Activated CD4-positive, alpha-beta T cell treated with anti-CD3 and anti-CD28 coated beads for 36 hours (primary cell): Measurements from ENCODE around the gene CEP164. TPM values are rescaled to one million over a fixed set of nuclear protein-coding genes. Genes with fewer than 3 reads are reported as not detected.

ENCODE experiments used
- ATAC-seq: fragments of 200-7000 bp; cut with Tn5 transposase; one replicate; pipeline ENCODE4 v1.10.0; 2021; ENCODE audit warnings: mild to moderate bottlenecking, moderate library complexity
- CTCF ChIA-PET: fragments of 350-600 bp; sonication (Branson Sonifier 250); formaldehyde crosslinking; loops from one replicate; lab custom pipeline; 2021; ENCODE audit warnings: antibody characterized with exemption; lab: Charles Lee
- POLR2A ChIA-PET: fragments of 350-600 bp; sonication (Branson Sonifier 250); formaldehyde crosslinking; loops from one replicate; lab custom pipeline; 2021; ENCODE audit warnings: antibody characterized with exemption, inconsistent platforms; lab: Charles Lee
- DNase-seq: peaks from one replicate; pipeline ENCODE4 v3.0.0-alpha.2; 2020
- H3K27ac Mint-ChIP-seq: one replicate; pipeline ENCODE4 v1.8.0; 2021; ENCODE audit warnings: mixed read lengths
- H3K27me3 Mint-ChIP-seq: one replicate; pipeline ENCODE4 v1.8.0; 2021; ENCODE audit warnings: mixed read lengths
- H3K36me3 Mint-ChIP-seq: one replicate; pipeline ENCODE4 v1.8.0; 2021; ENCODE audit warnings: low read depth, mixed read lengths
- H3K4me1 Mint-ChIP-seq: one replicate; pipeline ENCODE4 v1.8.0; 2021; ENCODE audit warnings: mixed read lengths
- H3K4me3 Mint-ChIP-seq: one replicate; pipeline ENCODE4 v1.8.0; 2021; ENCODE audit warnings: mild to moderate bottlenecking, moderate library complexity, mixed read lengths
- H3K9me3 Mint-ChIP-seq: one replicate; pipeline ENCODE4 v1.8.0; 2021; ENCODE audit warnings: low read depth, mixed read lengths
- intact Hi-C, 2 experiments: fragments of 100-400 bp; cut with DNase I in 1 of 2; cut with micrococcal nuclease in 1 of 2; formaldehyde crosslinking; loops; one replicate each; pipeline versions ENCODE4 v1.14.2 to v1.15.1; 2022 to 2024; cut with DNase I, micrococcal nuclease
- total RNA-seq, 2 experiments: library from RNA; stranded (reverse); gene quantifications; one replicate each; pipeline ENCODE4 v1.2.3, GENCODE V29; 2021

The CEP164 gene
- 10 to 100 TPM; 30.3 to 31.0 TPM for total RNA-seq

GRCh38 chr11:117327567-117328374 lies at the start of gene CEP164:
TSS of gene CEP164 (plus strand) at chr11:117327854. CDS start at chr11:117338587, 10,733 bp downstream.
- intact Hi-C loops: loop anchor here (1.0 to 10.0 kb wide), 7 partner anchors 95 to 555 kb away; partner anchors contain the start of genes PCSK7 (in 2 of the 2), RNF214 (in 2 of the 2), BUD13 (in 1 of the 2) and PAFAH1B2 (in 1 of the 2)
- H3K27me3 Mint-ChIP-seq: no peaks in the 10 kb centered on the region
- H3K27ac Mint-ChIP-seq: peak within 1 kb of the TSS; percentile 73

DNA sequence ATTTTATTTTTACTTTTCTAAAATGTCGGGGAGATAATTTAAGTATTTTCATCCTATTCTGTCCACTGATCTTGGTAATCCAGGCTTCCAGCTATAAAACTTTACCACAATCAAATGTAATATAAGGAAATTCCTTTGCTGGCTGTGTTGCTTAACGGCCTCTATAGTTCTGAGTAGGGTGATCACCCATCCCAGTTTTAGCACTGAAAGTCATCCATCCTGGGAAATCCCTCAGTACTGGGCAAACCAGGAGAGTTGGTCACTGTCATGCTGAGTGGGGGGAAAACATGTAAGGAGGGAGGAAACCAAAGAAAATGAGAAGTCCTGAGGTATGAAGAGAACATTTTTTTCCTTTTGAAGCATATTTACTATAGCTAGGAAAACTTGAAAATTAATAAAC lies 49.3 kb upstream of the CEP164 start:
- no peak for DNase-seq
- no peak for ATAC-seq
- ChIA-PET CTCF (interaction anchor here (0.5 kb wide), 1 partner anchor 98 kb away, joined by 3 read pairs; no protein-coding TSS in a partner anchor), POLR2A (no interaction called here)
- peaks cover 26% of the 10 kb centered on the region for H3K36me3 Mint-ChIP-seq
- no peak overlapping the region for H3K4me3 Mint-ChIP-seq
- H3K4me1 Mint-ChIP-seq: peaks cover 25% of the 10 kb centered on the region
- H3K9me3 Mint-ChIP-seq: no peaks in the 10 kb centered on the region
- H3K27ac Mint-ChIP-seq: no peak overlapping the region
- intact Hi-C loops: no loop called here
- no peaks in the 10 kb centered on the region for H3K27me3 Mint-ChIP-seq

More at GRCh38 chr11:117327567-117328374, at the start of gene CEP164:
- H3K4me3 Mint-ChIP-seq: no peak within 1 kb of the TSS
- H3K36me3 Mint-ChIP-seq: no peaks in the 10 kb centered on the region
- POLR2A ChIA-PET: interaction anchor here (0.6 to 1.1 kb wide), 5 partner anchors 12 to 405 kb away, joined by 3 to 6 read pairs (median 3); partner anchors contain the start of genes BACE1 and PCSK7
- ATAC-seq: peak; percentile 97
- CTCF ChIA-PET: interaction anchor here (0.5 to 1.9 kb wide), 8 partner anchors 8 to 496 kb away, joined by 3 to 5 read pairs (median 4); partner anchors contain the start of genes PCSK7 and RNF214
- H3K9me3 Mint-ChIP-seq: no peaks in the 10 kb centered on the region
- H3K4me1 Mint-ChIP-seq: peaks cover 13% of the 10 kb centered on the region
- DNase-seq: peak; percentile 96

GRCh38 chr11:117279711-117280376 lies 47.8 kb upstream of the CEP164 start:
- ChIA-PET POLR2A (no interaction called here), CTCF (no interaction called here)
- peak overlapping the region; percentile 60 for H3K27ac Mint-ChIP-seq
- H3K4me1 Mint-ChIP-seq: peaks cover 23% of the 10 kb centered on the region
- ATAC-seq (peak; percentile 16), DNase-seq (no peak)
- H3K9me3 Mint-ChIP-seq: no peaks in the 10 kb centered on the region
- peak overlapping the region; percentile 3 for H3K4me3 Mint-ChIP-seq
- intact Hi-C loops: no loop called here
- peaks cover 28% of the 10 kb centered on the region for H3K36me3 Mint-ChIP-seq
- H3K27me3 Mint-ChIP-seq: no peaks in the 10 kb centered on the region

- no peak overlapping the region for H3K27ac Mint-ChIP-seq
Measured at GRCh38 chr11:117281159-117281558, 46.5 kb upstream of the CEP164 start.

GRCh38 chr11:117281869-117282268 lies 45.8 kb upstream of the CEP164 start:
- POLR2A ChIA-PET: no interaction called here
- intact Hi-C loops: no loop called here
- CTCF ChIA-PET: no interaction called here
- H3K27me3 Mint-ChIP-seq: no peaks in the 10 kb centered on the region
- peaks cover 23% of the 10 kb centered on the region for H3K36me3 Mint-ChIP-seq
- peaks cover 15% of the 10 kb centered on the region for H3K4me1 Mint-ChIP-seq
- DNase-seq (no peak), ATAC-seq (no peak)
- no peaks in the 10 kb centered on the region for H3K9me3 Mint-ChIP-seq
- H3K4me3 Mint-ChIP-seq: no peak overlapping the region
- no peak overlapping the region for H3K27ac Mint-ChIP-seq

More at GRCh38 chr11:117281159-117281558, 46.5 kb upstream of the CEP164 start:
- intact Hi-C loops: no loop called here
- ATAC-seq: no peak
- CTCF ChIA-PET: no interaction called here
- H3K9me3 Mint-ChIP-seq: no peaks in the 10 kb centered on the region
- POLR2A ChIA-PET: no interaction called here
- no peaks in the 10 kb centered on the region for H3K27me3 Mint-ChIP-seq
- peaks cover 15% of the 10 kb centered on the region for H3K4me1 Mint-ChIP-seq
- H3K4me3 Mint-ChIP-seq: no peak overlapping the region
- DNase-seq: no peak
- H3K36me3 Mint-ChIP-seq: peaks cover 23% of the 10 kb centered on the region

- no peaks in the 10 kb centered on the region for H3K27me3 Mint-ChIP-seq
- intact Hi-C loops: no loop called here
- no peak overlapping the region for H3K4me3 Mint-ChIP-seq
- H3K4me1 Mint-ChIP-seq: peaks cover 15% of the 10 kb centered on the region
- no peaks in the 10 kb centered on the region for H3K9me3 Mint-ChIP-seq
- CTCF ChIA-PET: interaction anchor here (0.6 kb wide), 1 partner anchor 319 kb away, joined by 3 read pairs; no protein-coding TSS in a partner anchor
- H3K36me3 Mint-ChIP-seq: peaks cover 23% of the 10 kb centered on the region
- POLR2A ChIA-PET: no interaction called here
- H3K27ac Mint-ChIP-seq: no peak overlapping the region
- ATAC-seq (no peak), DNase-seq (no peak)
Measured at GRCh38 chr11:117282956-117283355, 44.7 kb upstream of the CEP164 start.

DNA sequence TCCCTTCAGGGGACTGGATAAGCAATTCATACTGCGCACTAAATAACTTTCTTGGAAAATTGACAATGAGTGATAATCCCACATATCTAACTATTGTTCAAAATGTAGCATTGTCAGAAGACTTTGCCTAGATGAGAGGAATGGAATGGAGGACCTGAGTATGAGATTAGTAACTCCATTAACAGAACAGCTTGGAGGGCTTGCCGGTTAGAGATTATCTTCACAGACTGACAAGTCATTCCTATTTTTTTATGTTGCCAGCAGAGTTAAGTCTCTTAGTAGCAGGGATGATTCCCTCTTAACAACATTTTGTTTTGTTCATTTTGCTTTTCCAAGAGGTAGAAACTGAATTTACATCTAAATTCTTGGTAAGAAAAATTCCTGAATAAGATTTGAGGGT lies 43.6 kb upstream of the CEP164 start:
- CTCF ChIA-PET: no interaction called here
- Mint-ChIP-seq H3K4me3 (no peak overlapping the region), H3K4me1 (peaks cover 12% of the 10 kb centered on the region), H3K27ac (no peak overlapping the region), H3K36me3 (peaks cover 24% of the 10 kb centered on the region), H3K27me3 (no peaks in the 10 kb centered on the region), H3K9me3 (no peaks in the 10 kb centered on the region)
- intact Hi-C loops: no loop called here
- POLR2A ChIA-PET: no interaction called here
- ATAC-seq (no peak), DNase-seq (no peak)

GRCh38 chr11:117286588-117286987 lies 41.1 kb upstream of the CEP164 start:
- no peaks in the 10 kb centered on the region for H3K9me3 Mint-ChIP-seq
- H3K27ac Mint-ChIP-seq: no peak overlapping the region
- CTCF ChIA-PET: interaction anchor here (0.6 kb wide), 1 partner anchor 39 kb away, joined by 4 read pairs; no protein-coding TSS in a partner anchor
- POLR2A ChIA-PET: no interaction called here
- intact Hi-C loops: no loop called here
- no peak for ATAC-seq
- no peak overlapping the region for H3K4me3 Mint-ChIP-seq
- DNase-seq: no peak
- peaks cover 26% of the 10 kb centered on the region for H3K36me3 Mint-ChIP-seq
- no peaks in the 10 kb centered on the region for H3K4me1 Mint-ChIP-seq
- H3K27me3 Mint-ChIP-seq: no peaks in the 10 kb centered on the region

GRCh38 chr11:117287668-117288067 lies 40.0 kb upstream of the CEP164 start:
- H3K27me3 Mint-ChIP-seq: no peaks in the 10 kb centered on the region
- H3K4me1 Mint-ChIP-seq: no peaks in the 10 kb centered on the region
- ATAC-seq: no peak
- CTCF ChIA-PET: interaction anchor here (0.6 to 1.5 kb wide), 4 partner anchors 9 to 493 kb away, joined by 3 to 4 read pairs (median 4); no protein-coding TSS in a partner anchor
- H3K27ac Mint-ChIP-seq: no peak overlapping the region
- no peak for DNase-seq
- no peaks in the 10 kb centered on the region for H3K9me3 Mint-ChIP-seq
- no peak overlapping the region for H3K4me3 Mint-ChIP-seq
- POLR2A ChIA-PET: no interaction called here
- intact Hi-C loops: no loop called here
- H3K36me3 Mint-ChIP-seq: peaks cover 17% of the 10 kb centered on the region

DNA sequence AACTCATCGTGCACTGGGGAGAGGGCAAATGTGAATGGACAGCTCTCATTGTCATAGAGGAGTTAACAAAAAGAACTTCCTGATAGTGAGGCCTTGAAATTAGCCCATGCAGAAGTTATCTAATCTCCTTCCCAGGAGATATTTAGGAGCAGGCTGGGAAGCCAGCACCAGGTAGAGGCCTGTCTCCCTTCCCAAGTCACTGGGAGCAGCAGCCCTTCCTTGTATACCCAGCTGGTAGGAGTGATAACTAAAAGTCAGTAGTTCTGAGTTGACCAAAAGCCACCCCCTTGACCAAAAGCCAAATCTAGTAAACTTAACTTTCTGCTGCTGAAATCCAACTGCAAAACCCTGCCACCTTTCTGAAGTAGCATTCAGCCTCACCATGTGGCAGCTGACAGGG lies 37.9 kb upstream of the CEP164 start:
- H3K36me3 Mint-ChIP-seq: peaks cover 7% of the 10 kb centered on the region
- H3K4me1 Mint-ChIP-seq: no peaks in the 10 kb centered on the region
- H3K4me3 Mint-ChIP-seq: no peak overlapping the region
- ATAC-seq (no peak), DNase-seq (no peak)
- H3K9me3 Mint-ChIP-seq: no peaks in the 10 kb centered on the region
- intact Hi-C loops: no loop called here
- no peaks in the 10 kb centered on the region for H3K27me3 Mint-ChIP-seq
- POLR2A ChIA-PET: no interaction called here
- no peak overlapping the region for H3K27ac Mint-ChIP-seq
- CTCF ChIA-PET: no interaction called here

- Mint-ChIP-seq H3K4me1 (no peaks in the 10 kb centered on the region), H3K9me3 (no peaks in the 10 kb centered on the region), H3K27ac (no peak within 1 kb of the TSS), H3K27me3 (no peaks in the 10 kb centered on the region), H3K36me3 (peaks cover 6% of the 10 kb centered on the region), H3K4me3 (no peak within 1 kb of the TSS)
- DNase-seq (no peak), ATAC-seq (no peak)
- CTCF ChIA-PET: interaction anchor here (0.6 kb wide), 1 partner anchor 99 kb away, joined by 3 read pairs; no protein-coding TSS in a partner anchor
- intact Hi-C loops: no loop called here
- POLR2A ChIA-PET: no interaction called here
Measured at GRCh38 chr11:117290809-117291396, 36.8 kb upstream of the CEP164 start, which contains the start of gene BACE1-AS. TSS of gene BACE1-AS (plus strand) at chr11:117291346.
